Hematopoietic multipotent progenitor cell treated with erythropoietin and hydrocortisone succinate and interleukin-3 and kit ligand, for 17 days (in vitro differentiated cells): ENCODE measurements around the gene PPP1R1C.

ENCODE experiments used
- DNase-seq: peaks from one replicate; pipeline ENCODE4 v3.0.0-alpha.2; 2015; ENCODE audit warnings: low spot score

PPP1R1C gene

DNA sequence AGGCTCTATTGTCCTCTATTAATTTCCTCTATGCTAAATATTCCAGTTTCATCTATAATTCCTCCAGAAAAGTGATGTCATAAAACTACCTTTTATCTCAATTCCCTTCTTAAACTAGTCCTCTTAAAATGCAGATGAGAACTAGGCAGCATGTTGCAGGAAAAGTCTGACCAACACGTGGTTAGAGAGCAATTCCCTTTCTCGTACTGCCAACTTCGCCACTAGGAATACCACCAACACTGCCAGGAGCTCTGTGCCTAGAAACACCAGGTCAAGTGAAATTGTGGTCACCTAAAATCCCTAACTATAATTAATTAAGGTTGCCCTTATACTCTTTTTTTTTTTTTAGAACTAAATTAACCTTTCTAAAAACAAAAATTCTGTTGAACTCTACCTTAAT, 127.7 kb downstream of the PPP1R1C start:
- DNase-seq: no peak

DNA sequence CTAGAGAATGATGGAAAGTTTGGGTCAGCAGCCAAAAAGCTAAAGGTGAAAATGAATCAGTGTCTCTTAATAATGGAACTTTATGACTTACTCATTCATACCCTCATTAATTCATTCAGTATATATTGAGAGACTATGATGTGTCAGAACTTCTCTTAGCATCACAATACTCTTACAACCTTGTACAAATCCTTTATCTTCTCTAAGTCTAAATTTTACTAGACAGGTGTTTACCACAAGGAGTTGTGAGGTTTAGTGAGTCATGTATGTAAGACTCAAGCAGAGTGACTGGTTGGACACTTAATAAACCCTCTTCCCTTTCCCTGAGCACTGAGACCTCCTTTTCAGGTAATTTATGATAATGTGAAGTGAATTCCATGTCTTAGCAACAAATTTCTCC, 129.6 kb downstream of the PPP1R1C start:
- DNase-seq: no peak

DNA sequence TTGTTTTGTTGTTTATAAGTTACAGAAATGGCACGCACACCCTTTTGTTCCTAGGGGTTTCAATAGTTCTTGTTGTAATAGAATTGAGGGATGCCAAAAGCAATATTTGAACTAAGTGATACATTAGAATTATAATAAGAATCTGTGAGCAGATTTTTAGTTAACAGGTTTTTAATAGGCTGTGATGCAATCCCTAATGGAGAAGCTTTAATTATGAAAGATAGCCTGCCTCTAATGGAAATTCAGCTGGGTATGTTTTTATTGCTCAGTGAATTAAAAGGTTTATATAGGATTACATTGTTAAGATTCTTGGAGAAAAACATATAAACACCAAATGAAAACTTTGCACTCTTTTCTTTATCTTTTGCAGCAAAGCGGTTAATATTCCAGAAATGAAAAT, 131.1 kb downstream of the PPP1R1C start:
- no peak for DNase-seq

DNA sequence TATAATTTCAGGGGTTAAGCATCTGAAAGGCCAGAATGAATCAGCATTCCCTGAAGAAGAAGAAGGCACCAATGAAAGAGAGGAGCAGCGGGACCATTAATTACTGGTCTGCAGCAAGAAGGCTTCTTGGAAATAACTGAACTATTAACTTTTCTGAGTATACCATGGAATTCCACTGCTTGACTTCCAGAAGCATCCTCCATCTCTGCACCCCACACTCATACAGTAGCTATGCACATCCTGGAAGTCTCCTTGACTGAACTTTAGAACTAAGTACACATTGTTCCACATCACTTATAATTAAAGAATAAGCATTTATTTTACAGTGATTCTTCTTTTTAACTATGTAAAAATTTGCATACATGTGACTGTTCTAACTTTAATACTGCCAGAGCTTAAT, 131.5 kb downstream of the PPP1R1C start:
- DNase-seq: no peak

DNA sequence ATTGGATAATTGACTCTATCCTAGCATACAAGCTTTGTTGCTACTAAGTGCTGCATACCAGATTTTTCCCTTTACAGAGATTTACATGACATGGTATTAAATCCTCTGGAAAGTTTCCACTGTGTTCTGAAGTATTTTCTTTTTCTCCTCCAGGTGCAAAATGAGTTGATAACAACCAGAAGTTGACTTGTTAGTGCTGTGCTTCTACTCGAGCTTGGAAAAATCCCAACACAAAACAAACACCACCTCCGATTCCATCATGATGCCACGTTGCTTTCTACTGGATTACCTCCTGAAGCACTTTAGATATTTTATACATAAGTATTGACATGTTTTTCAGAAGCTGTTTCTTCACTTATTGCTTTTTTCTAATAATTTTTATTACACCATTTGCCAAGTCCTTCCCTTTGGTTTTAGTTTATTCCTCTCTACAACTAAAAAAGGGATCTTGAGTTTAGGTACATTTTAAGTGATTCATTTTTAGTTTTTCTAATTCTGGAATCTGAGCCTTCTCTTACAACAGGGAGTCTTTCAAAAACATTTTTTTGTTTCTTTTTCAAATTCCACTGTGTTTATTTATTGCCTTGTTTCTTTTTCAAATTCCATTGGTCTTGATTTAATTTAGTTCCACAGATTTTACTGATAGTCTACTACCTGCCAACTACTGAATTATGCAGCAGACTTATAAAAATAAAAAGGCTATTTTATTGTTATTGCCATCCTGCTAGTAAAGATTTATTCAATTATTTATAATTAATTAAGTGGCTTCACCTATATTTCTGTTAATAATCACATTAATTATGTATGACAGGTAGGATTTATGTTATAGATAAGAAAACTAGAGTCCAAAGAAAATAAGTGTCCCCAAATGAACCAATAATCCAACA, 143.4 kb downstream of the PPP1R1C start:
- DNase-seq: no peak

DNA sequence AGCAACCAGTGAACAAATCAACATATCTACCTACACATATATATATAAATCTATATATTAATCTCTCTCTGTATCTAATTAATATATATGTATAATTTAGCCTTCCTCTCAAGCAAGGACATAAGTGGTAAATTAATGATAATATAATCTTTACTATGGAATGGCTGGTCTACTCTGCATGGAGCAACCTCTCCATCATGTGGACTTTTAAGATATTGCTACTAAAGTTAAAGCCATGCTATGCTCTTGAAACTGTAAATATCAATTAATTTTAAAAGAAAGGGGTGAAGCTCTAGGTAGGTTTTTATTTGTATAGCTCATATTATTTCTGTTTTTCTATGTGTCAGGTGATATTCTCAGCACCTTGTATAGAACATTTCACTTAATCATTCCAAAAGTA, 147.0 kb downstream of the PPP1R1C start:
- no peak for DNase-seq

DNA sequence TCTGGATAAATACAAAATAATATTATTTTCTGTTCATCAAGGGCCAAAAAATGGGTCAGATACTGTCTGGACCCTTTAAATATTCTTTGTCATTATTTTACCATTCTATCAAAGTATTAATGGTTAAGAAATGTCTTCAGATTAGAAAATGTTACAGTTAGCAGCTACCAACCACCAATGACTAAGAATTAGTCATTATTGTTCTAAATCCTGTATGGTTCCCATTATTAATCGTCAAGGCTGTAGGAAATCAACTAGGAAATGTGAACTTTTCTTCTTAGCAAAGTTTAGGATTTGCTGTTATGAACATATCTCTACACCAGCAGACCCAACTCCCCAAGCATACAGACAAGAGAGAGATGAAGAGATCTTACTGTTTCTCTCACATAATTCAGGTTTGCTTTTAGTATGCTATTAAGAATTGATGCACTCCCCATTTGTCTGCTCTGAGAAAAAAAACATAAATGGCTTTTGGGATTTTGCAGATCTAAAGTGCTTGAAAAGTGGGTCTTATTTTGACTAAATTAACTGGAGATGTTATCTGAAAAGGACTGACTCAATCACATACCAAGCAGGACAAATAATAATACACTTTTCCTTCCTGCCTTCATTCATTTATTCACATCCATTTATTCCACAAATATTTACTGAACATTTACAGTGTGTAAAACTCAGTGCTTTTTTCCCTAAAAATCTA, 147.7 kb downstream of the PPP1R1C start:
- DNase-seq: no peak

DNA sequence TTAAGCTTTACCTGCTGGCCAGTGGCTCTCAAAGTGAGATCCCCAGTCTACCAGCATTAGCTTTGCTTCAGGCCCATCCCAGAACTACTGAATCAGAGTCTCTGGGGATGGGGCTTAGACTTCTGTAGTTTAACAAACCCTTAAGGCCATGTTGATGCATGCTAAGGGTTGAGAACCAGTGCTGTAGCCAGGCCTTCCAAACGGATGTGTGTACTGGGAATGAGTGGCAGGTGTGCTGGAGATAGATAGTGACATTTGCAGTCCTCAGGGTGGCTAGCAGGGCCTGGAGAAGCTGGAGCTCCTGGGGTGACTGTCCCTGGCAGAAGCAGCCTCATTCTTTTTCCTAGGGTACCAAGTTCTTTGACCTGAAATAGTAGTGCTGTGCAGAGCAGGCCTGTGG, 148.5 kb downstream of the PPP1R1C start:
- DNase-seq: no peak

DNA sequence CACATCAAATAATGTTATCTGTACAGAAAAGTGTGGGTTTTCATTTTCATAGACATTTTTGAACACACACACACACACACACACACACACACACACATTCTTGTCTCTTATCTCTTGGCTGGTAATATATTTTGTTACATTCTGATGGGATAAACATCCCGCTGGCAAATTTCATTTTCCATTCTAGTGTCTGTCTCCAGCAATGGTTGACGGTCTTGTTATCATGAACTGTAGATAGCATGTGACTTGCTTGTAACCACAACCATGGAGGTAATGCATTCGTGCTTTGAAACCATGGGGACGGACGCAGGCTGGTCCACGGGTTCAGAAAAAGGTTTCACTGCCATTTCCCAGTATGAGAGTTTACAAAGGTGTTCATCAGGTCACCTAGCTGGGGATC, 156.4 kb downstream of the PPP1R1C start:
- no peak for DNase-seq

DNA sequence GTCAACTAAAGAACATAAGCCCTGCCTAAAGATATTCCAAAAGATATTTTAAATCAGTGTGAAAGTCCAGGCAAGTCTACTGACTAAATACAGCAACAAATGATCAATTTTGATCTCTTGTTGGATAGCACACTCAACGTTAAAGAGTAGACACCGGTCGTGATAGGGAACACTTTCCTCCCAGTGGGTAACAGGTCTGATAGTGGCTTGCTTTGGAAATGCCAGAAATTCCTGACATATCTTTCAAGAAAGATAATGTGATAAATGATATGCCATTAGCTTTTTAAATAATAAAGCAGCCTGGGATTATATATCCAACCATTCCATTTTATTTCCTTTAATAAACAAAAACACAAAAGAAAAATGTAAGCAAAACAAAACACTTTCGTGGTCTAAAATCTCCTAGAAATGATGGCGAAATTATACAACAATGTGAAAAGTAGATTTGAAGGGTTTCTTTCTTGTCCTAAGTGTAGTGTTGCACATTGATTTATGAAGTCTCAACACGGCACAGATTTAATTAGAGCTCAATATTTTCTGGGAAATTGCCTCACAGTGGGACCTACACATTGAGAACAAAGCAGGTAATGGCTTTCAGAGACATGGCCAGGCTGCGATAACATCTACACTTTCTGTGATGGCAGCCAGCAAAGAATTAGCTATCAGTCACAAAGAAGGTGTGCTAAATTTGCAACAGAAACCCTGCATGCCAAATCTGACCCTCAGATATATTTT, 158.6 kb downstream of the PPP1R1C start:
- no peak for DNase-seq

DNA sequence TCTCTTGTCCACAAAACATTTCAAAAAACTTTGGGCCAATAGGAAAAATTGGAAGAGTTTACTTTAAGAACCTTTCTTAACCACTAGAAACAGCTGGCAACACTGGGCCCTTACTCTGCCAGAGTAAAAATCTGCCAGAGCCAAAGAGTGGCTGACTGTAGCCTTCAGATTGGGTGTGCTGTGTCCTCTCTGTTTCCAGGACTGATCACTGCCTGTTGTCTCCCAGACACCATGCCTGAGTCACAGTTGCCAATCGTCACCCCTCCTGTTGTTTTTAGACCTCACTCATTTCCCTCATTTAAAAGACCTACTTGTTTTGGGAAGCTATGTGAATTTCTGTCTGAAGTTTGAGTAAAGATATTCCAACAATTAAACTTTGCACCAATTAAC, 159.1 kb downstream of the PPP1R1C start:
- no peak for DNase-seq

DNA sequence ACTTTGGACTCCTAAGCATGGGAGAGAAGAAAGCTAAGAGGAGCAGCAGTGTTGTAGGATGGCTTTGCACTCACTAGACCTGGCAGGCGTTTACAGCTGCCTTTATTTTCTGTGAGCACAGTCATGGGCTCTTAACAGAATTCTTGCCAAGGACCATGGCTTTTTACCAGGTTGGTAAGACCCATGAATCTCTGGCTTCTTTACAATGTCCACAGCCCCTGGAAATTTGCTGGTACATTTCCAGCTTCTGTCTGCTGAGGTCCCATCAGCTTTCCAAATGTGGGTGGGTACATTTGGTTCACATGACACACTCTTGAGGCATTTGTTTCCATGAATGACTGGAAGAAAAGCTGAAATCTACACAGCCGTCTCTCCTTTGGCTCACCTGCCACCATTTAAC, 162.7 kb downstream of the PPP1R1C start:
- DNase-seq: no peak

DNA sequence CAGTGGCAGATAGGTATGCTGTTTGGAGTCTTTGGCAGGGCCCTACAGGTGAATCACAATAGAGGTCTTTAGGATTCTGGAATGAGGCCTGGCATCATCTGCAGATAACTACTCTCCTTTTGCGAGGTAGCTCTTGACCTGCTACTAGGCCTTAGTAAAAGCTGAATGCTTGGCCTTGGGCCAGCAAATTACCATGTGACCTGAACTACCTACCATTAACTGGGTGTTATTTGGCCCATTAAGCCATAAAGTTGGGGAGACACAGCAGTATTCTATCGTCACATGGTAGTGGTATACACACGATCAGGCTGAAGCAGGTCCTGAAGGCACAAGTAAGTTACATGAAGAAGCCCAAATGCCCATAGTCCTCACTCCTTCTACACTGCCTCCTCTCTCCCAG, 178.2 kb downstream of the PPP1R1C start:
- DNase-seq: no peak

DNA sequence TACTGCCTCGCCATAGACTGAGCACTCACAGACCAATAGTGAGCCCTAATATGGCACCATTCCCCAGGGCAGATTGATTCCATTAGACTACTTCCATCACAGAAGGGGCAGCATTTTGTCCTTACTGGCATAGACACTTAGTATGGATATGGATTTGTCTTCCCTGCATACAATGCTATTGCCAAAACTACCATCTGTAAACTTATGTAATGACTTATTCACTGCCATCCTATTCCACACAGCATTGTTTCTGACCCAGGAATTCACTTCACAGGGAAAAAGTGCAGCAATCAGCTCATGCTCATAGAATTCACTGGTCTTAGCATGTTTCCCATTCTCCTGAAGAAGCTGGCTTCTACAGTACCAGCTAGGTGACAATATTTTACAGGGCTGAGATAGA, 179.0 kb downstream of the PPP1R1C start:
- DNase-seq: no peak

DNA sequence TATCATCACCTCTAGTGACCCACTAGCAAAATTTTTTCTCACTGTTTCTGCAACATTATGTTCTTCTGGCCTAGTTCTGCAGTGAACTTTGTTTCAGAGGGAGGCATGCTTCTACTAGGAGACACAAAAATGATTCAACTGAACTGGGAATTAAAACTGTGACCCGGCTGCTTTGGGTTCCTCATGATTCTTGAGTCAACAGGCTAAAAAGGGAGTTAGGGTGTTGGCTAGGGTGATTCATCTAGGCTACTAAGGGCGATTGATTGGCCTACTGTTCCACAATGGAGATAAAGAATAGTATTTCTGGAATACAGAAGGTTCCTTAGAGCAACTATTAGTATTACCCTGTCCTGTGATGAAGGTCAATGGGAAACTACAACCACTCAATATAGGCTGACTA, 179.5 kb downstream of the PPP1R1C start:
- DNase-seq: no peak

DNA sequence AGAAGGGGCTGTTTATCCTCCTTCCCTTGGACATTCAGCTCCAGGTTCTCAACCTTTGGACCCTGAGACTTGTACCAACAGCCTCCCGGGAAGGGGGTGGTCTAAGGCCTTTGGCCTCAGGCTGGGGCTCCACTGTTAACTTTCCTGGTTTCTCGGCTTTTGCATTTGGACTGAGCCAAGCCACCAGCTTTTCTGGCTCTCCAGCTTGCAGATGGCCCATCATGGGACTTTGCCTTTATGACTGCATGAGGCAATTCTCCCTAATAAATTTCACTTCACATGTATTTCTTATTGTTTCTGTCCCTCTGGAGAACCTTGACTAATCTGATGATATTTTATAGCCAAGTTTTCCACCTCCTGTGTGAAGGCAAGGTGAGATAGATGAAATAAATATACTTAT, 180.8 kb downstream of the PPP1R1C start:
- DNase-seq: no peak

DNA sequence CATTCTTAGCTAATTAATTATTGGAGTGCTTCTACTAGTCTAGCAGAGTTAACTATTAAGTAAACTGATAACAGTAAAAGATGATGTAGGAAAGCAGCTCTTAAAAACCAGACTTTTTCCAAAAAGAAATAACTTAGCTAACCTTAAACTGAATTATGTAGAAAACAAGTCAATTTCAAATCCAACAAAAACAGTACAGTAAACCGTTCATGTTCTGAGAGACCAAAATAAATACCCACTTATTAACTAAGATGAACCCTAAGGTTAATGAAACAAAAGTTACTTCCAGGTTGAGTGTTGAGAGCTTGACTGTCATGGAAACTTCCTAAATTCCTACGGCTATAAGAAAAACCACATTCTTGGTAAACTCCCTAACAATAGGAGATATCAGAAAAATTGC, 181.2 kb downstream of the PPP1R1C start:
- no peak for DNase-seq
